NCI-H1048 (cell line): Measurements from ENCODE around the gene DLEC1.
"Not testable (repeated sequence)": the region's sequence is repeated elsewhere in the genome, so short reads cannot be mapped to it uniquely, and the experiment has no call there.

Experiments used
- DNase-seq: peaks from one replicate; lab custom pipeline; 2025; lab: John Stamatoyannopoulos, UW

DLEC1 gene

DNA sequence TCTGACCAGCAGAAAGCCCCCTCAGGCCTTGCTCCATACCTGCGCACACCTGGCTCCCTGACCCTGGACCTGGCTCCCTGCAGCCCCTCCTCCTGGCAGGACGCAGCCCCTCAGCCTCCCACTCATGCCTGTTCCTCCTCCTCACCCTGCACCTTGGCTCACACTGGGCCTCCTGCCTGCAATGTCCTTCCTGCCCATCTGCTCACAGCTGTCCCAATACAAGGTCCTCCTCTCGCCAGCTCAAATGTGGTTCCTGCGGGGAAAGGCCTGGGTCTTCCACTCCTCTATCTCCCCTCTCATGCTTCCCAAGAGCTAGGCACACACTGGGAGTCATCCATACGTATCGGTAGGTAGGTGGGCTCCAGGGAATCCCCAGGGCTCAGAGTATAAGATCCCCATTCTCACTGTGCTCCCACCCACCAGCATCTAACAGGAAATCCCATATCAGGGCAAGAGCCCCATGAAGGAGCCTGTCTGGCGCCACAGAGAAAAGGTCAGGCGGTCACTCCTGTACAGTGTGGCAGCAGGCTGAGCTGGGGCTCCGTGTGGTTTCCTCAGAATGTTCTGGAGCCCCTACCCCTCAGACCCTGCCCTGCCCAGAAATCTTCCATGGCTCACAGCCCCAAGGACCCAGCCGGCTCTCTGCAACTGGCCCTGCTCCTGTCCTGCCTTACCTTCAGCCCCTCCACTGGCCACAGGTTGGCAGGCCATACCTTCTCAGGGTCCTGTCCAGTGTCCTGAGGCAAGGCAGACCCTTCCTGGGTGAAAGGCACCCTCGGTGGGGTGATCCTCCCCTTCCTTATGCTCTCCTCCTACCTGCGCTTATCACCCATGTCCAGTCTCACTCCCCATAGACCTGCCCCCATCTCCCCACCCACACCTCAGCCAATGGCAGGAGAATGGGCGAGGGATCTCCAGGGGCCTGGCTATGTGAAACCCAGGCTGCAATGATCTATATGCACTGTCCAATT, 20.4 kb upstream of the DLEC1 start:
- DNase-seq = no peak

DNA sequence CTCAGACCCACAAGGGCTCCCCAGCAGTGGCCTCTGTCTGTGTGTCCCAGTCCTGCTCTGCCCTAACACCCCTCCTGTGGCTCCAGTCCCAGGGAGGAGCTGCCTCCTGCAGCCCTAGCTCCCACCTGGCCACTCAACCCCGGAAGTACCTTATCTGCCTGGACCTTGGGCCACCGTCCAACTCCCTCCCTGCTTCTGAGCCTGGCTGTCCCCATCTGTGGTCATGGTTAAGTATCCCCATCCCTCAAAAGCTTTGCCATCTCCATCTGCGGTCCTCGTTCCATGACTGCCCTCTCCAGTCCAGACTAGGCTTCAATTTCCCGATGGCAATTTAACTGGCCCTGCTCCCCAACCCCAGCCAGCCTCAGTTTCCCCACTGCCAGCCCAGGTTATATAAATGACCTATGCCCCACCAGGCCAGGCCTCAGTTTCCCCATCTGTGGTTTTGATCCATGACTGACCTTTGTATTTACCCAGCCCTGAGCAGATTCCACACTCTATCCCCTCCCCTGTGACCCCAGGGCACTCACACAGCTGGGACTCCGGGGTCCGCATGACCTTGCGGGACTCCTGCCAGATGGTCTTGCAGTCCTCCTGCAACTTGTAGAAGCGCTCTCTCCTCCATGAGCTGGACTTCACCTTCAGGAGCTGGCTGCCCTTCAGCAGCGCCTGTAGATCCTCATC, 19.2 kb upstream of the DLEC1 start:
- no peak for DNase-seq

DNA sequence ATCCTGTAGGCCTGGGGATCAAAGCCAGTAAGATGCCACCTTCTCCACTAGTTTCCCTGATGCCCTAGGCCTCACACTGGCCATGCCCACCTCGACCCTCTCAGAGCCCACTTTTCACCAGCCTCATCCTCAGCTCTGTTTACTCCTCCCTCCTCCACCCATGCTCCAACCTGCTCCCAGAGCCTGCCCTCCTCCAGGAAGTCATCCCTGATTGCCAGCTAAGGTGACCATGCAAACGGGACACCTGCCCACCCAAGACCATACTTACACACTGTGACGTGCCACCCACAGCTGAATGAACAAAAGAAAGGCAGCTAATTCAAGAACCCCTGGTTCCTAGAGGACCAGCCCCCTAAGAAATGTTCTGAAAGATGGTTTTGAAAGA, 18.7 kb upstream of the DLEC1 start:
- DNase-seq = no peak

DNA sequence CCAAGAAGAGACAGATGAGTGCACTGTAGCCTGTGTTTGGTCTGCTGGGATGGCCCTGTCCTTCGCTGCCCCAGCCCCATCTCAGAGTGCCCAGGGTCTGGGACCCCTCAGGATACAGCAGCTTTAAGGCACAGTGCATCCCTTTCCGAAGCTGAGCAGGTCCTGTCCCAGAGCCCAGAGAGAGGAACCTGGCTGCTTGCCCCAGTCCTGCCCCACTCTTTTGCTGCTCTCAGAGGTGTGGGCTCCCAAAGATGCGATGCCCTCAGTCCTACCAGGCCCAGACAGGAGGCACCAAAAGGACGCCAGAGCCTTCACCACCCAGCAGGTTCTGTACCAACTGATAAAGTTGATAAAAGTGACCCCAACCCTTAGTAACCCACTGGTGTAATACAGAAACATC, 17.8 kb upstream of the DLEC1 start:
- DNase-seq = no peak

DNA sequence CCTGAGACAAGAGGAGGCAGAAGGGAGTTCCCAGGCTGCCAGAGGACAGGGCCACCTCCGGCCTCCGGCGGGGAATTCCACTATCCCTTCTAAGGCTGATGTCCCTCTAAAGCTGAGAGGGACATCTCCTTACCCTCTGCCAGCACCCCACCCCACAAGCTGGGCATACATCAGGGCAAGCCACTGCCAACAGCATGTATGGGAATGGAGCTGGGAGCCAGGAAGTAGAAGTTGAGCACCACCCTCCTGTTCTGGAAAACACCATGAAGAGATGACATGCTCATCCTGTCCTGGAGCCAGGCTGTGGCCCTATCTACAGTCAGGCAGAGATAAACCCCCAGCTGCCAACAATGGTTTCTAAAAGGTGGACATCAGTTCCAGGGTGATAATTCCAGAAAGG, 16.7 kb upstream of the DLEC1 start:
- no peak for DNase-seq

DNA sequence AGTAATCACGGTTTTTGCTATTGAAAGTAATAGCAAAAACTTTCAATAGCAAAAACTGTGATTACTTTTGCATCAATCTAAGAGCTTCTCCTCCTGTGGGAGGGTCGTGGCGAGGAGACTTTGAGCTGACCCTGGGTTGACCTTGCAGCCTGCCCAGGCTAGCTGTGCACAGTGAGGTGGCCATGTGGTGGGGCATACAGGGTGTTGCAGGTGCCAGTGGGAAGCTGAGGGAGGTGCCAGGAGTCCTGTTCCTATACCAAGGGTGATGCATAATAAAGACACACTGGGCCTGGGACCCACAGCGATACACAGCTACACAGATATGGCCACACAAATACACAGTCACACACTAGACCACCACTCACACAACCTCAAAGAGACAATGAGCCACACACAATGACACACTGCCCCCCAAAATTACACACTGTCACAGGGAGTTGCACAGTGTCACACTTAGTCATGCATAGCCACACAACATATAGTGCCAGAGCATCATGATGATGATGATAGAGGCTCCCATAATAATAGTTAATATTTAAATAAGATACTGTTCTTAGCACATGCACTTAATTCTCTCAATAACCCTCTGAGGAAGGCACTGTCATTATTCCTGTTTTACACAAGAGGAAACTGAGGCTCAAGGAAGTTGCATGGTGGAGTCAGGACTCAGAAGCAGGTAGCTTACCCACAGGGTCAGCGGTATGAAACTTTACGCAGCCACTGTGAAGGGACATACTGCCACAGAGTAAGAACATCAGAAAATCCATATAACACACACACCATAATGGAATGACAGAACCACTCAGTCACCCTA, 15.9 kb upstream of the DLEC1 start:
- no peak for DNase-seq

DNA sequence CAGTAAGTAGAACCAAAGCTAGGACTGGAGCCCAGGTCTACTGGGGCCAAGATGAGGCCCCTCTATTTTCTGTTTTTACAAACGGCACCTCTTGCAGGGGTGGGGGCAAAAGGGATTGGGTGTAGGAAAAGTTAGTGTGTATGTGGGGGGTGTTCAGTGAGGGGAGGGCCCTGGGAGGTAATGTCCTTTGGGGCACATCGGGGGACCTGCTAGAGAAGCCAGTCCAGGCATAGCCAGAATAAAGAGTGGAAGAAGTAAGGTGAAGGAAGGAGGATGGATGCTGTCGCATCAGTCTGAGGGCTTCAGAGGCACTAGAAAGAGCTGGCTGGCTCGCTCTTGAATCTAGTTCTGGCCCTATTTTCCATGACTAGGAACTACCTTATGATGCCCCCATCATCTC, 12.2 kb upstream of the DLEC1 start:
- DNase-seq = no peak

DNA sequence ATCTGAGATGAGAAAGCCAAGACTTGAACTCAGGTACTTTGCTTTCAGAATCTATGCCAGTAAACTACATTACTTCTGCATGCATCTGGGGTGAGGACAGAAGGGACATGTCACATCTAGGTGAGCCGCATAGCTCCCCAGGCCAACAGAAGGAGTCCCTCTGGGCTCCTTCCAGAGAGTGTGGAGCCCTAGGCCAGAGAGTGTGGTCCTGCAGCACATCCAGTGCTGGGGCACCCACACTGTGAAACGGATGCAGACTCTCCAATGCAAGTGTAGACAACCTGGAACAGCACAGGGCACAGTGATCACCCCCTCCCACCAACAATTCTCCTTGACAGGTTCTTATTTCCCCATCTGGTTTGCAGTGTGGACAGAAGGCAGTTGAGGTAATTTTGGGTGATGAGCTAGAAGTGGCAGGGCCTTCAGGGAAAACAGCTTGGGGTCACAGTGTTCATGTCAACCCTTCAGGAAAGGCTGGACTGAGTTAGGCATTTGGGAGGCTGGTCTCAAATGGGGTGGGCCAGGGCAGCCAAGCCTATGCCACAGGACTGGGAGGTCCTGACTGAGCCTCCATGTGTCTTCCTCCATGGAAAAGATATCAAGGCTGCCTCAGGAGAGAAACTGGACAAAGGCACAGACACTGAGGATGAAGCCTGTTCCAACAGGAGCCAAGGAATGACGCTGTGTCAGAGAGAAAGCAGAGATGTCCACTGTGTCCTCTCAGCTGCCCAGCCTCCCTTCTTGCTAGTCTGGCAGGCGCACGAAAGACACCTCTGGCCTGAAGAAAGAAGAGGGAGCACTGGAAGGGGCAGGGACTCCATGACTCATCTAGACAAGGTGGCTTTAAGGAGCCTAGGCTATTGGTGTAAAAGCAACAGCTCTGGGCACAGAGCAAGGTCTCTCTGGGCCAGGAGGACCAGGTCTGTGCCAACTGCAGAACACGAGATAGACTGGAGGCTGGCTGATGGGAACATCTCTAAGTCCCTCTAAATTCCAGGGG, 11.2 kb upstream of the DLEC1 start:
- no peak for DNase-seq

DNA sequence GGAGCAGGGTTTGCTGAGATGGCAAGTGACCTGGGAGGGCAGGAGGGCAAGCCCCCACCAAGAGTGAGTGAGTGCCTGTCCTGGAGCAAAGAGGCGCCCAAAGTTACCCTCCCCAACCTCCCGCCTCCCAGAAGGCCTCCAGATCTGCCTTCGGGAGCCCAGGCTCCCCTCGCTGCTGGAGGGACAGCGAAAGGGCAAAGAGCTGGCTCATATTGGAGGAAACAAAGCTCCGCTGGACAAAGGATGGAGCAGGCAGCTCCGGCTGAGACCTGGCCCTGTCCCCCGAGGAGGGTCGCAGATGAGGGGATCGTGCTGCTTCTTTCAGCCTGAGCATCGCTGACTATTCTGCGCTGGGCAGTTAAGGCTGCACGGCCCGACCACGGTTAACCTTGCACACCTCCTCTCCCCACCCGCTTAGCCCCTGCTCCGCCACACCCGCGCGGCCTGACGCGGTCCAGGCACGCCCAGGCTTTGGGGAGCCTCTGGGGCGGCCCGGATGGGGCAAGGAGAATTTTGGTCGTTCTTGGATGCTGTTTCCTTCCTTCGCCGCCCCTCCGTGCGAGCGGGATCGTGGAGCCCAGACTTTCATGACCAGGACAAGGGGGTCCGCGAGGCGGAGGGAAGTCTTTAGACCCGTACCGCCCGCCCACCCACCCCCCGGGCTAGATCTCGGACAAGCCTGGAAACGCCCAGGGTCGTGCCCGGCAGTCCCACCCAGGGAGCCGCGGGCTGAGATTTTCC, 10.2 kb upstream of the DLEC1 start:
- no peak for DNase-seq

DNA sequence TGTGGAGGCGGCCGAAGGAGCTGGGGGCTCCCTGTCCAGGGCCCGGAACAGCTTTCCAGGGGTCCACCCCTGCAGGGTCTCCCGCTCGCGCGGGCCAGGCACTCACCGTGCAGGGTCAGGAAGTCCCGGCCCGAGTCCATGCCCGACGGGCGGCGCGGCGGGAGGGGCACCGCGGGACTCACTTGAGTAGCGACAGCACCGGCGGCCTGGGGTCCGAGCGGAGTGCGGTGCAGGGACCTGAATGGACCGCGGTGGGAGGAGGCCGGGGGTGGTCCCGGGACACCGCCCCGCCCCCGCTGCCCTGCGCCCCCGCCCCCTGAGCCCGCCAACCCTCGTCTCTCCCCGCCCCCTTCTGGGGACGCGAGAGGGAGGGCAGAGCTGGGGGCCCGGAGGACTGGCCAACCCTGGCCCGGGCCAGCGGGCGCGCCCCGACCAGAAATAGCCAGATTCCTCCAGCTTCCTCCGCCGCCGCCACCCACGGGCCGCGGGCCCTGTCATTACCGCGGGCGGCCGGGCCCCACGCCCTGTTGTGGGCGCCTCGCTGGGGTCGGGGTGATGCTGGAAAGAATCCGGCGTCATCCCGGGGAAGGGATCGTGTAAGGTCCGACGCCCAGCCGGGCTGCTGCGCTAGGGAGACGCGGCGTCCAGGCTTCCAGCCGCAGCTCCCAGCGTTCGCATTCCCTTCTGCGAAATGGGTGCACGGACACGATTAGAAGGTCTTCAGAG, 9.4 kb upstream of the DLEC1 start, which contains the start of gene PLCD1:
Gene PLCD1, minus strand, starts transcription at position 243 of the 726 bp plus-strand sequence. Its CDS starts 103 bp downstream, at position 140.
- no peak for DNase-seq

DNA sequence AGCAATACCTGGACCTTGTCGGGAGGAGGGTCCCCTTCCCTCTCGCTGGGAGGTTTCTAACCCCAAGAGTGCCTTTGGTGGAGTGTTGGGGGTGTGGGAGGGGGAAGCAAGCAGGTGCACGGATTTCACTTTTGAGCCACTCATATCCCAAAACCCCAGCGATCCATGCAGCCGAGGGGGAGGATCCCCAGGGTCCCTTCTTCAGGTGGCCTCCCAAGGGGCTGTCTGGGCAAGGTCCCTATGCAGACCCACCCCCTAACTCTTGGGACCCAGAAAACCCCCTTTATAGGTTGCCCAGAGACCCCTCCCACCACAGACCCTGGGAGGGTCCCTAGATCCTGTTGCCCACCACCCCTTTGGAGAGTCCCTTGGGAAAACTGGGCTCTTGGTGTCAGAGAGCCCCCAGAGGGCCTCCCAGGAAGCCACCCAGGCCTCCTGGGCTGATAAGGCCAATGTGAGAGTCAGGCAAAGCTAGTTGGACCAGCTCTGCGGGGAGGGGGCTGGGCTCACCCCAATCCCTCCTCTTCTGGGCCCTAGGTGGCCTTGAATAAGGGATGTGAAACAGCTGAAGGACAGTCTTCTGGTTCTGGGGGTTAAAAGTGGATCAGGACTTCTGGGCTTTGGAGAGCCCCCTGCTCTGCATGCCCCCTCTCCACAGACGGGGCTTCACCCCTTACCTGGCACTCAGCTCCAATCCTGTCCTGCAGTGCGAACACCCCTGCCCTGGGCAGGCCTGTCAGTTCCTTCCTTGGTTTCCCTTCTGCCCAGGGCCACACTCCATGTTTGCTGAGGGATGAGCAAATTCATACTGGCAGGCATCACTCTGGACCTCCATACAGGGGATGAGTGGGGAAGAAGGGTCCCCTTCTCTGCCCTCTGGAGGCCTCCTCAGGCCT, 8.6 kb upstream of the DLEC1 start:
- no peak for DNase-seq

DNA sequence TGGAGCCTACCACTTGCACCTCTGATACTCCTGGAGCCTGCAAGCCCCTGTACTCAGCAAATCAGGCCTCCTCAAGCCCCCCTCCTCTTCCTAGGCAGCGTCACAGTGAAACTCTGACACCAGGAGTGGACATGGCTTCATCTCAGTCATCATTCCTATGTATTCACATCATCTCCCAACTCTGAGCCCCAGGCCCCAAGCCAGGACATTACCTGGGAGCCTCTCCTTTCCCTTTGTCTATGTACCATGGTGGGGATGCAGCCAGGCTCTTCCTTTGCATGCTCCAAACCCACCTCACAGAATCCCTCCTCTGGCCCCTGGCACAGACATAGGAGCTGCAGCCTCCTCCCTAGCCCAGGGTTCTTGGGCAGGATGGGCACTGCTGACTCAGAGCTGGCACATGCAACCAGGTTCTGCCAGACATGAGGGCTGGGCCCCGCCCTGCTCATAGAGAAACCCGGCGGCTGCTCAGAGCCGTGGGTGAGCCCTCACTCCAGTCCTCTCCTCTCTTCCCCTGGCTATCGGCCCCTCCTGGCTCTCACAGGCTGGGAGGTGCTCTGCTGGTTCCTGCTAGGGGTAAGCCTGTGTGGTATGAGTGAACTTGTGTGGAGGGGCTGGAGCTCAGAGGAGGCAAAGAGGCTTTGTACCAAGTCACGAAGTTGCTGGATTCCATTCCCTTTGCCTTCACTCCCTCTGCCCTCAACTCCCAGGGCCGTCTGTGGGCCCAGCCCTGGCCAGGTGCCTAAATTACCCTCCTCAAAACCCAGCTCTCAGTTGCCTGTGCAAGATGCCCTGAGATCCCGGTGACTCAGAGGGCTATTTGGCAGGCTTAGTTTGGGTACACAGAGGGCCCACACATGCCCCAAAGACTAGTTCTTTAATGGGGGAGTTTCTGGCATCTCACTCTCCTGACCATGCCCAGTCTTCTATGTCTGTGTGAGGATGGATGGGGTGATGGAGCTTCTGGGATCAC, 7.7 kb upstream of the DLEC1 start:
- DNase-seq = no peak

DNA sequence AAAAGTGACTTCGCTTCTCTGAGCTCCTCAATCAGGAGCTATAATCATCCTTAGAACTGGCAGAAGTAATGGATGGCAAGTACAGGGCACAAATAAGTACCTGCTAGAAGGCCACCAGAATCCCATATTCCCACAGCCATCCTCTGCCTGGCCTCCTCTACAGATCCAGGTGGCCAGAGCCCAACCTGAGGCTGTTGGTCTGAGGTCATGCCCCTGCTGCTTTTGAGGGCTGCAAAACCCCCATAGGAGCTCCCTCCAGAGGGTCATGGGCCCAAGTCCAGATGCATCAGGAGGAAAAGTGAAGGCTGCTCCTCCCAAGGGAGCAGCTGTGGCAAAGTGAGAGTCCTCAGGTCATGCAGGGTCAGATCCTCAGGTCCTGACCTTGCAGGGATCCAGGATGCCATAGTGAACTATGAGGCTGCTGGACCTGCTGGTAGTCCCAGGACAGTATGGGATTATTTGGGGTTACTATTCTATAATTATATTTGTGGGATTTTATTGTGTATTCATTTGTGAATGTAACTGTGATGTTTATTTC, 6.6 kb upstream of the DLEC1 start:
- no peak for DNase-seq

DNA sequence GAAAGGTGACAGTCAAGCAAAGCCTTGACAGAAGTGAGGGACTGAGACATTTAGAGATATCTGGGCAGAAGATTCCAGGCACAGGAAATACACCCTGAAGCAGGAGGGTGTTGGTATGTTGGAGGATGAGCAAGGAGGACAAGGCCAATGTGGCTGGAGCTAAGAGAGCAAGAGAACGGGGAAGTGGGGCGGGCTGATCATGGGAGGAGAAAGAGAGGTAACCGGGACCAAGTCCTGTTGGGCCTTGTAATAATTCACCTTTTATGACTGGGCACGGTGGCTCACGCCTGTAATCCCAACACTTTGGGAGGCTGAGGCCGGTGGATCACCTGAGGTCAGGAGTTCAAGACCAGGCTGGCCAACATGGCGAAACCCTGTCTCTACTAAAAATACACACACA, 5.4 kb upstream of the DLEC1 start:
- DNase-seq = not testable (repeated sequence)

DNA sequence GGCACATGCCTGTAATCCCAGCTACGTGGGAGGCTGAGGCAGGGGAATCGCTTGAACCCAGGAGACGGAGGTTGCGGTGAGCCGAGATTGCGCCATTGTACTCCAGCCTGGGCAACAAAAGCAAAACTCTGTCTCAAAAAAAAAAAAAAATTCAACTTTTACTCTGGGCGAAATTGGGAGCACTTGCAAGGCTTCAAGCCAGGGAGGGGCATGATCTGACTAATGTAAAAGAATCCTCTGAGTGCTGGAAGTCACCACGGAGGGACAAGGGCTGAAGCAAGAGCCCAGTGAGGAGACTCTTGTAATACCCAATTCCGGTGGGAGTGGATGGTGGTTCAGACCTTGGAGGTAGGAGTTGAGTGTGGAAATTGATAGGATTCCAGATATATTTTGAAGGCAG, 4.7 kb upstream of the DLEC1 start:
- DNase-seq = not testable (repeated sequence)

DNA sequence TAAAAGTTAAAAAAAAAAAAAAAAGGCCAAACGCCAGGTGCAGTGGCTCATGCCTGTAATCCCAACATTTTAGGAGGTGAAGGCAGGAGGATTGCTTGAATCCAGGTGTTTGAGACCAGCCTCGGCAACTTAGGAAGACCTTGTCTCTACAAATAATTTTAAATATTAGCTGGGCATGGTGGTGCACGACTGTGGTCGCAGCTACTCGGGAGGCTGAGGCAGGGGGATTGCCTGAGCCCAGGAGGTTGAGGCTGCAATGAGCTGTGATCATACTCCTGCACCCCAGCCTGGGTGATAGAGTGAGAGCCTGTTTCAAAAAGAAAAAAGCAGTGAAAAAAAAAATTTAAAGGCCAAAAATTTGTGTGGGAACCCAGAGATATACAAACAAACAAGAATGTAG, 2.7 kb upstream of the DLEC1 start:
- DNase-seq = no peak

DNA sequence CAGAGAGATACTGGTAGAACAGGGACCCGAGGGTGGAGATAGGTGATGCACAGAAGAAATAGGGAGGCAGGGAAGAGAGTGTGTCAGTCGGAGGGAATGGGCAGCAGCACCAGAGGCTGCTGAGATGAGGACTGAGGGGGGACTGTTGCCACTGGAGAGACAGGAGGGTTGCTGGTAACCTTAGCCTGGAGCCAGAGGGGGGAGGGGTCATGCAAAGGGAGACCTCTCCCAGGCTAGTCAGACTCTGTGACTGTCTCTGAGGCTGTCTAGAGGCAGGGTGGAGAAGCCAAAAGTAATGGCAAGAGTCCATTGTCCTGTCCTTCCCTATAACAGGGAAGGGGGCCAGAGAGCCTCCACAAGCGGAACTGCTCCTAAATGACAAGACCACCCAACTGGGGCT, 2.1 kb upstream of the DLEC1 start:
- no peak for DNase-seq
